Hepatocyte (in vitro differentiated cells): Measurements from ENCODE around the gene DYSF. TPM values are rescaled to one million over a fixed set of nuclear protein-coding genes. Genes with fewer than 3 reads are reported as not detected.

Experiments
- DNase-seq: peaks from one replicate; pipeline ENCODE4 v3.0.0-alpha.2; 2016; ENCODE audit warnings: low spot score
- H2AFZ ChIP-seq: fragments of 200-600 bp; sonication (generic); 2 replicates; pipeline ENCODE4 v1.6.0; 2016; ENCODE audit warnings: antibody characterized with exemption, mild to moderate bottlenecking
- H3K27ac ChIP-seq: fragments of 200-600 bp; sonication (generic); 2 replicates; pipeline ENCODE4 v1.5.1; 2016; ENCODE audit warnings: mild to moderate bottlenecking
- H3K27me3 ChIP-seq: fragments of 200-600 bp; sonication (generic); 2 replicates; pipeline ENCODE4 v1.6.1; 2016
- H3K36me3 ChIP-seq: fragments of 200-600 bp; sonication (generic); replicated peaks from 2 replicates; pipeline ENCODE4 v1.5.1; 2016; ENCODE audit warnings: low read depth; ENCODE audit not compliant: insufficient read depth
- H3K4me1 ChIP-seq: fragments of 200-600 bp; sonication (generic); 2 replicates; pipeline ENCODE4 v1.5.1; 2016; ENCODE audit warnings: mild to moderate bottlenecking, moderate library complexity; ENCODE audit not compliant: insufficient read depth
- H3K4me2 ChIP-seq: fragments of 200-600 bp; sonication (generic); 2 replicates; pipeline ENCODE4 v1.6.0; 2016
- H3K4me3 ChIP-seq: fragments of 200-600 bp; sonication (generic); 2 replicates; pipeline ENCODE4 v1.5.1; 2016; ENCODE audit warnings: mild to moderate bottlenecking
- H3K79me2 ChIP-seq: fragments of 200-600 bp; sonication (generic); 2 replicates; pipeline ENCODE4 v1.6.0; 2017; ENCODE audit warnings: mild to moderate bottlenecking
- H3K9me2 ChIP-seq: fragments of 200-600 bp; sonication (generic); replicated peaks from 2 replicates; pipeline ENCODE4 v1.6.0; 2017; ENCODE audit warnings: mild to moderate bottlenecking; ENCODE audit not compliant: insufficient read depth
- H3K9me3 ChIP-seq: fragments of 200-600 bp; sonication (generic); 2 replicates; pipeline ENCODE4 v1.5.1; 2016; ENCODE audit warnings: low read depth, mild to moderate bottlenecking
- H4K20me1 ChIP-seq: fragments of 200-600 bp; sonication (generic); 2 replicates; pipeline ENCODE4 v1.6.0; 2016; ENCODE audit warnings: mild to moderate bottlenecking; ENCODE audit not compliant: insufficient read depth, poor library complexity, severe bottlenecking
- CTCF ChIP-seq: fragments of 200-600 bp; sonication (generic); IDR thresholded peaks from 2 replicates; pipeline ENCODE4 v1.5.1; 2016; ENCODE audit warnings: antibody characterized with exemption, mild to moderate bottlenecking; ENCODE audit not compliant: poor library complexity
- EZH2 ChIP-seq: fragments of 200-600 bp; sonication (generic); IDR thresholded peaks from 2 replicates; pipeline ENCODE4 v1.6.1; 2016; ENCODE audit warnings: antibody characterized with exemption, mild to moderate bottlenecking, borderline replicate concordance
- EZH2phosphoT487 ChIP-seq: fragments of 200-600 bp; sonication (generic); IDR thresholded peaks from one replicate; pipeline ENCODE4 v1.6.1; 2018; ENCODE audit warnings: antibody characterized with exemption, mild to moderate bottlenecking, low read depth, moderate library complexity; ENCODE audit not compliant: unreplicated experiment, severe bottlenecking
- WGBS: methylation state at CpG from one replicate; pipeline ENCODE4 v1.1.6; 2016; ENCODE audit warnings: low lambda C conversion rate; ENCODE audit errors: missing lambda C conversion rate; 5-methylcytosine and 5-hydroxymethylcytosine counted together
- polyA plus RNA-seq: library from polyadenylated mRNA; unstranded; fragments of >200 nt; fragmentation: Nextera tagmentation; extraction: Ambion mirVana; gene quantifications from 2 replicates; pipeline ENCODE4 v1.2.1, GENCODE V29; 2016
- total RNA-seq: library from RNA; depleted of rRNA; stranded (reverse); fragments of >200 nt; gene quantifications from 2 replicates; pipeline ENCODE4 v1.2.3, GENCODE V29; 2014

The DYSF gene
- total and polyA plus RNA-seq, 2 experiments from 2014 or later = 0.25 to 0.90 TPM

GRCh38 chr2:71469403-71470398 lies 16.3 kb downstream of the DYSF start:
- no peaks in the 10 kb centered on the region for H3K4me1 ChIP-seq
- no peak overlapping the region for H2AFZ ChIP-seq
- no peak overlapping the region for H3K4me2 ChIP-seq
- 81% methylated on average over 8 of the region's 8 CpGs for WGBS
- no peaks in the 10 kb centered on the region for H3K36me3 ChIP-seq
- peaks cover 55% of the 10 kb centered on the region for H3K27me3 ChIP-seq
- H3K79me2 ChIP-seq = no peaks in the 10 kb centered on the region
- H4K20me1 ChIP-seq = no peaks in the 10 kb centered on the region
- H3K9me3 ChIP-seq = no peaks in the 10 kb centered on the region
- H3K27ac ChIP-seq = no peak overlapping the region
- no peak for DNase-seq
- no peaks in the 10 kb centered on the region for H3K9me2 ChIP-seq
- TF ChIP-seq EZH2 (no peak), EZH2phosphoT487 (no peak), CTCF (no peak)
- H3K4me3 ChIP-seq = no peak overlapping the region

GRCh38 chr2:71471276-71471675 lies 17.9 kb downstream of the DYSF start:
- Histone ChIP-seq H2AFZ (no peak overlapping the region), H3K9me3 (no peaks in the 10 kb centered on the region), H4K20me1 (no peaks in the 10 kb centered on the region), H3K4me3 (no peak overlapping the region), H3K27ac (no peak overlapping the region), H3K36me3 (no peaks in the 10 kb centered on the region), H3K79me2 (no peaks in the 10 kb centered on the region), H3K9me2 (no peaks in the 10 kb centered on the region), H3K4me2 (no peak overlapping the region), H3K4me1 (no peaks in the 10 kb centered on the region), H3K27me3 (peaks cover 39% of the 10 kb centered on the region)
- no peak for TF ChIP-seq CTCF
- no peak for TF ChIP-seq EZH2phosphoT487
- TF ChIP-seq EZH2 = no peak
- WGBS = 85% methylated on average over 1 of the region's 1 CpG
- no peak for DNase-seq

GRCh38 chr2:71472019-71472418 lies 18.7 kb downstream of the DYSF start:
- Histone ChIP-seq H3K27ac (no peak overlapping the region), H3K4me2 (no peak overlapping the region), H3K36me3 (no peaks in the 10 kb centered on the region), H3K27me3 (peaks cover 32% of the 10 kb centered on the region), H2AFZ (no peak overlapping the region), H3K9me2 (no peaks in the 10 kb centered on the region), H4K20me1 (no peaks in the 10 kb centered on the region), H3K4me3 (no peak overlapping the region), H3K79me2 (no peaks in the 10 kb centered on the region), H3K4me1 (no peaks in the 10 kb centered on the region), H3K9me3 (no peaks in the 10 kb centered on the region)
- 67% methylated on average over 2 of the region's 2 CpGs for WGBS
- no peak for TF ChIP-seq EZH2
- TF ChIP-seq EZH2phosphoT487 = no peak
- TF ChIP-seq CTCF = no peak
- DNase-seq = no peak
